Measurements from ENCODE around the gene PCGF5.
A peak's percentile ranks its signal among the peaks of the same experiment; 100 is the strongest.
"Not testable (repeated sequence)": the region's sequence is repeated elsewhere in the genome, so short reads cannot be mapped to it uniquely, and the experiment has no call there.

Gene PCGF5

DNA sequence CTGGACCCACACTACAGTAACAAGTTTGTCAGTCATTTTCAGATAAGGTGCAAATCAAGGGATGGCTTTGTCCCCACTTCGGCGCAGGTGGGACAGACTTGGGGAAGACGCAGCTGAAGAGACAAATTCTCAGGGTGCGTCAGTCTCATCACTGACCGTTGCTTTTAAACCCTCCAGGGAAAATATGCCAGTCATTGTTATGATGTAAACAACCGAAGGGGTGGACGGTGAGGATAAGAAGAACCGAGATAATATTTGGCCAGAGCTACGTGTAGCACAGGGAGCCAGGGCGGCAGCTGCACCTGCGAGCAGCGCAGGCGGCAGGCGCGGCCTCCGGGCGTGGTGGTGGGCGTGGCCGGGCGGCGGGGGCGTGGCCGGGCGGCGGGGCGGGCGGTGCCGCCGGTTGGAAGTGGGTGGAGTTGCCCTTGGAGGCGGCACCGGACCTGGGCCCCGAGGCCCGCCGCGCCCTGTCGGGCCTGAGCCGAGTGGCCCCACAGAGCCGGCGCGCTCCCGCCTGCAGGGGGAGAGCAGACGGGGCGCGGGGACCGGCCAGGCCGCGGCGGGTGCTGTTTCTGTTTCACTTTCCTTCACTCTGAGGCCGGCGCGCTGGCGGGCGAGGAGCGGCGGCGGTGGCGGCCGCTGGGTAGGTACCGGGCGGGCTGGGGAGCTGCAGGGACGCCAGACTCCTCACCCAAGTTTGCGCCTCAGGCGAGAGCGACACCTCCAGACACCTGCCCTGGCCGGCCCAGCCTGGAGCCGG is at the start of gene PCGF5:
Gene PCGF5, plus strand, starts transcription at position 470 of the 760 bp plus-strand sequence. CDS start 2,209 bp downstream, outside the sequence.
- DNase-seq = no peak

DNA sequence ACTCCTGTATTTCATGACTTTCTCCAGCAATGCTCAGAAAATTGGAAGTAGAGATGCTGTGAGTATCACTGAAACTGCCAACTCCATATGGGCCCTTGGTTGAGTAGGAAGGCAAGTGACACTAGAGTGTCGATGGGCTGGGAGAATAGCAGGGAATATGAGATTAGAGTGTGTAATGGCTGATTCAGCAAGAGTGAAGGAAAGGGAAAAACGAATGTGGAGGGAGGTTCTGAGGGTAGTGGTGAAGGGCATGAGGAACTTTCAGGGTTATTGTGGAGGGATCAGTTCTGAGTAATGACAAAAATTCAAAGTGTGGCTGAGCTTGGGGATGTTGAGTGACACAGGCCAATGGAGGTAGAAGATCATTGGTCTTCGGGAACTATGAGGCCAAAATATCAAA is 49.0 kb upstream of the PCGF5 start:
- DNase-seq = no peak

DNA sequence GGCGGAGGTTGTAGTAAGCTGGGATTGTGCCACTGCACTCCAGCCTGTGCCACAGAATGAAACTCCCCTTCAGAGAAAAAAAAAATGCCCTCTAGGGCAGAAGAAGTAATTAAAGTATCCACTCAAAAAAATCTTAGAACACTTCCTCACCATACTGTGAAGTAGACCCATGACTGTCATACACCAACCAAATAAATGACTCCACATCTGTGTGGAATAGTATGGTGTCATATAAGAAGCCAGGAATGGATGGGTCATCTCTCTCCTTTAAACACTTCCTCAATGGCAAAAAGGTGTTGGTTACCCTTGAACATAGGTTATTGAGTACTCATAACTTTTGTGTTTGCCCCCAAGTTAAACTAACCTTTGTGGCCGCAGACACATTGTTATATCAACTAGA is 48.1 kb upstream of the PCGF5 start:
- DNase-seq = no peak

DNA sequence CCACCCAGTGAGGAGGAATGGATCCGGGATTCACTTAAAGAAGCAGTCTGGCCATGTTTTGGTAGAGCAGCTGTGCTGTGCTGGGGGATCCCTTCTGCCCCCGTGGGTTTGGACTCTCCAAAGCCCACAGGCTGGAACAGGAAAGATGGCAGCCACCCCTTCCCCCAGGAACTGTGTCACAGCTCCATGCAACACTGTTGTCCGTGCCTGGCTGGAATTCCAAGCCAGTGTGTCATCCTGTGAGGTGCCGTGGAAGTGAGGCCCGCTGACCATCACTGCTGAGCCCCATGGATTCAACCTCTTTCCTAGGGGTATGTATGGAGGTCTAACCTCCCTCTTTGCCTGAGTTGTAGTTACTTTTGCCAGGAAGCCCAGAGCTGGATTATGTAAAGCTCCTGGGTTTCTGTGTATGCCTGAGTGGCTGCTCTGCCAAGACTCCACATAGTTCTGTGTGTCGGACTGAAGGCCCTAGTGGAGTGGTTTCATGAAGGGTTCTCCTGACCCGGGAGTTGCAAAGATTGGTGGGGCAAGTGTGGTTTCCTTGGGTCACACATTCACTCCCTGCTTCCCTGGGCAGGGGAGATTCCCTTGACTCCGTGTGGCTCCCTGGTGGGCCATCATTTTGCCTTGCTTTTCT is 35.1 kb upstream of the PCGF5 start:
- DNase-seq = no peak

DNA sequence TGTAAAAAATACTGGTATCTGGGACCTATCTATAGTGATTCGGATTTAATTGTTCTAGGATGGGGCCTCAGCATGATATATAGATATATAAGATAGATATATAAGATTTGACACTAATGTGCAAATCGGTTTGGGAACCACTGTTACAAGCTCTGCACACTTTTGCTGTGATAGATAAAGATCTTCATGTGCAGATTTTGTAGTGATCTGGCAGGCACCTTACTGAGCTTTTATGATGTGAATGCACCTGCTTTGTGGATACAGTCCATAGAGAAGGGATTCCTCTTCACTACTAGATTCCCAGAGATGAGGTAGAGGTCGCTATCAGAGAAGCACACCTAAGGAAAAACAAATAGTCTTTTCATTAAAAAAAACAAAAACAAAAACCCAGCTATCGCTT is 33.3 kb upstream of the PCGF5 start:
- DNase-seq = no peak

DNA sequence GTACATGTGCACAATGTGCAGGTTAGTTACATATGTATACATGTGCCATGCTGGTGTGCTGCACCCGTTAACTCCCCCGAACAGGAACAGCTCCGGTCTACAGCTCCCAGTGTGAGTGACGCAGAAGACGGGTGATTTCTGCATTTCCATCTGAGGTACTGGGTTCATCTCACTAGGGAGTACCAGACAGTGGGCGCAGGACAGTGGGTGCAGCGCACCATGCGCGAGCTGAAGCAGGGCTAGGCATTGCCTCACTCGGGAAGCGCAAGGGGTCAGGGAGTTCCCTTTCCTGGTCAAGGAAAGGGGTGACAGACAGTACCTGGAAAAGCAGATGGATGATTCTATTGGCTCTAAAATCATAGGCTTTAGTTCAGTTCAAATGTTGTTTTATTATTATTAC is 32.5 kb upstream of the PCGF5 start:
- not testable (repeated sequence) for DNase-seq

DNA sequence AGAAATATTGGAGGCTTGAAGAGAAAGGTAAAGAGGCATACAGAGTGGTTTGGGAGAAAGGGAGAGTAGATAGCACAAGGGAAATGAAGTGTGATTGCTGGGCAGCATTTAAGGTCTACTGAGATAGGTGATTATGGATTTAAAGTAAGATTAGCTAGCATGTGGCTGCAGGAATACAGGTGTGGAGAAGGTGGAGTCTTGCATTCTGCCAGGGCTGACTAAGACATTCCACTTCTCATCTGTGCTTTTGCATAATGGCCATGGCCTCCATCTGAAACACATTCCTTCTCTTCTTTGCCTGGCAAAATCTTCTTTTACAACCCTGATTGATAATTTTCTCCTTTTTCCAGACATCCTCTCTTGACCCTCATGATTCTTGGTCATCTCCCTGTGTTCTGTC is 31.6 kb upstream of the PCGF5 start:
- DNase-seq = no peak

DNA sequence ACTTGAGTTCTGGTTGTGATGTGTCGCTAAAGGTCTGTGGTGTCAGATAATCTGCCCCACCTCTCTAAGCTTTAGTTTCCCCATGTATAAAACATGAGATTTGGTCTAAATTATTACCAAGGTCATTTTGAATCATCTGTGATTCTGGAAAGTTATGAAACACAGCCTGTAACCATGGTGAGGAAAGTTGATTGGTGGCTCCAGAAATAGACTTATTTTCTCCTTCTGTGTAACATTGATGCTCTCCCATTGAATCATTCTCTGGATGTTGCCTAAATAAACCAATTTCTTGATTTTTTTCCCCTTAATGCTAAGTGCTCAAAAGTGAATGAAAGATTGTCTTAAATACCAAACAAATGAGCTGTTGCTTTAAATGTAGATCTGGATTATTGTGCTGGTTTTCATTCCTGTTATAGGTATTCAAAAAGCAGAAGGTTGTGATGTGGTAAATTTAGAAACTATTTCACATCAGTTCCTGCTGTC is 30.0 kb upstream of the PCGF5 start:
- DNase-seq = no peak

DNA sequence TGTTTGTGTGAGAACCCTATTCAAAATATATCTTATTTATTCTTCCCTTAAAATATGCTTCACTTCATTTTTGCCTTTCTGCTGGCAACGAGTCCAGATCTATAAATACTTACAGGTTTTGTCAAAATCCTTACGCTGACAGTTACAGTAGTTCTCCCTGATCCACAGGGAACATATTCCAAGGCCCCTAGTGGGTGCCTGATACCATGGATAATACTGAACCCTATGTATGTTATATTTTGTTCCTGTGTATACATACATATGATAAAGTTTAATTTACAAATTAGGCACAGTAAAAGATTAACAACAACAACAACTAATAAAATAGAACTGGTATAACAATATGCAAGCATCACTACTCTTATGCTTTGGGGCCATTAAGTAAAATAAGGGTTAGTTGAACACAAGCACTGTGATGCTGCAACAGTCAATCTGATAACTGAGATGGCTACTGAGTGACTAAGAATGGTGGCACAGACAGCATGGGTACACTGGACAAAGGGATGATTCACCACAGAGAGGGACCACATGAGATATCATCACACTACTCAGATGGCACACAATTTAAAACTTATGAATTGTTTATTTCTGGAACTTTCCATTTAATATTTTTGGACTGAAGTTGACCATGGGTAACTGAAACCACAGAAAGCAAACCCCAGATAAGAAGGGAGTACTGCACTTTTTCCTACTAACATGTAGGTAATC is 29.4 kb upstream of the PCGF5 start:
- no peak for DNase-seq

DNA sequence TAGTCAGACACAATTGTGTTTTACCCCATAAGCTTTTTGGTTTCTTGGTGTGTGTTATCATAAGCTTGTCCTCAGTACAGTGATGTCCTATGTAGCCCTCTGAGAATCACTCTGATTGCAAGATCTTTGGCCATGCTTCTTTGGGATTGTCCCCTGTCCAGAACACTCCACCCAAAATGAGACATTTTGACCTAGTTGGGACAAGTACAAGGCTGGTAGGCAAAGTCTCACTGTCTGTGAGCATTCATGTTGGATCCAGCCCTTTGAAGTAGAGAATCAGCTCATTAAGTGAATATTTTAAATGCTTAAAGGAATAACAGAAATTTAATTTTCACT is 28.9 kb upstream of the PCGF5 start:
- DNase-seq = no peak

DNA sequence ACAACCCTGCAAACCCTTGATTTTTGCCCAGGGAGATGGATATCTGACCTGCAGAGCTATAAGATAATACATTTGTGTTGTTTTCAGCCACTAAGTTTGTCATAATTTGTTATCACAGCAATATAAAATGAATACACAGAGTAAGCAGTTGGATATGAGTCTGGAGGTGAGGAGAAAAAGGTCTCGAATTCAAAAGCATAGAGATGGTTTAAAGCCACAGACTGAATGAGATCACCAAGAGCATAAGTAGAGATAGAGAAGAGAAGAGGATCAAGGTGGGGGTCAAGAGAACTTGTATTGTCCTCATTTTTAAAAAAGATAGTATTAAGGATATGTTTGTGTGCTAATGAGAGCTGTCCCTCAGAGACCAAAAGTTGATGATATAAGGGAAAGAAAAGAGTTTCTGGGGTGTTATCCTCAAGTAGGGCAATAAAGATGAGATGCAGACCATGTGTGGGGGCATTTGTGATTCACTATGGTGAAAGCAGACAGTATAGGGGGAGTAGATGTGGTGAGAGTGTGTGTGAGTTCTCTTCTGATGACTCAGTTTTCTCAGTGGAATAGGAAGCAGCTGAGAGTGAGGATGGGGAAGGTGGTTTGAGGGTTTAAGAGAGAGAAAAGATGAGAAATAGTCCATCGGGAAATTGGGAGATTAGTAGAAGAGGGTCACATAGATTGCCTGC is 25.8 kb upstream of the PCGF5 start:
- no peak for DNase-seq

DNA sequence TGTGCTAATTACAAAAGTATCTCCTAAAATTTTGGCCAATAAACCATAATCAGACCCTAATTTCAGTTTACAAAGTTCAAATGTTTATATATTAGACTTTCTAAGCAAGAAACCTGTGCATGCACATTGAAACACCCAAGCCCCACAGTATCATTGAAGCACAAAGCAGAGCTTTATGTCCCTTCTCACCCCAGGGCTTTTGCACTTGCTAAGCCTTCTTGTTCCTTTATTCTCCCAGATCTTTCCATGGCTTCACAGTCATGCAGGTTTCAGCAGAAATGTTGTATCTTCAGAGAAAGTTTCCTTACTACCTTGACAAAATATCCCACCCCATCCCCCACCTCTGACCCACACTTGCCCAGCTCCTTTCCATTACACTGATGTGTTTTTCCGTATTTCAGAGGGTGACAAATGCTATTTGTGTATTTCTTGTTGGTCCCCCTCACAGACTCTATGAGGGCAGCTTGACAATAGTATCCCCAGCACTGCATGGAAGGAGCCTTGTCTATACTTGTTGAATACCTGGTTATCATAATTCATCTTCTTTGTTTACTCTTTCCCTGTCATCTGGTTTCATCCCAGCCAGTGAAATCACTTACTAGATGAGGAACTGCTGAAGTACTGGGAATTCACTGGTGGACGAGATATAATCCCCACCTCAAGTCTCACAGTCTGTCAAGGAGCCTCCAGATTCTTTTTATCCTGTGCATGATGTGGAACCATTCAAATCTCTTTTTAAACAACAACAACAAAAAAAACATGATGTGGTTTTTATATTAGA is 24.0 kb upstream of the PCGF5 start:
- no peak for DNase-seq

DNA sequence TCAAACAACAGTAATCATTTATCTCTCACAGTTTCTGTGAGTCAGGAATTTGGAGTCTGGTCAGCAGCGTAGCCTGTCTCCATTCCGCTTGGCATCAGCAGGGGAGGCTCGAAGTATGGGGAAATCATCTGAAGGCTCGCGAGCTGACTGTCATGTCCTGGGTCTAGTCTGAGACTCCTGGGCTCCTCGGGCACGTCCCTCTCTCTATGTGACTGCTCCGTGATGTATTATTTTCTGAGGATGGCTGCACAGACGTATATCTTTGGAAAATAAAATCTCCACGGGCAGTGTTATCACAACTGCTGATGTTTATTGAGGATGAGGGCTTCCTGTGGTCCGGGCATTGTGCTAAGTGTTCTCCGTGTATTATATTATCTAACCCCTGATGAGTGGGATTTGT is 23.3 kb upstream of the PCGF5 start:
- DNase-seq = no peak

DNA sequence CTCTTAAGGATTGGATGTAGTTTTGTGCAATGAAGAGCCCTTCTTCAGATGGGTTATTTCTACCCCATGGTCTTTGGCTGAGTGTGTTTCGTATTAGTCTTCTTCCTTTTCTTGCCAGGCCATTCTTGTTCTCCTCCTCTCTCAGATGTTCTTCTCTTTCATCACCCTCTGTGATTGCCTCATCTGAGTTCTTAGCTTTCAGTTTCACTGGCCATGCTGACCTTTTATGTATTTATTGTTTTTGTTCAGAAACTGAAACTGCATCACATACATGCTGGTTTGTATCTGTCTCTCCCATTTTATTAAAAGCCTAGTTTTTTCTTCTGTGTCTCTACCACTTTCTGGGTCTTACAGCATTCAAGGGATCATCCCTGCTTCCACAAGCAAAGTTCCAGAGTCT is 21.7 kb upstream of the PCGF5 start:
- DNase-seq = peak; percentile 19

DNA sequence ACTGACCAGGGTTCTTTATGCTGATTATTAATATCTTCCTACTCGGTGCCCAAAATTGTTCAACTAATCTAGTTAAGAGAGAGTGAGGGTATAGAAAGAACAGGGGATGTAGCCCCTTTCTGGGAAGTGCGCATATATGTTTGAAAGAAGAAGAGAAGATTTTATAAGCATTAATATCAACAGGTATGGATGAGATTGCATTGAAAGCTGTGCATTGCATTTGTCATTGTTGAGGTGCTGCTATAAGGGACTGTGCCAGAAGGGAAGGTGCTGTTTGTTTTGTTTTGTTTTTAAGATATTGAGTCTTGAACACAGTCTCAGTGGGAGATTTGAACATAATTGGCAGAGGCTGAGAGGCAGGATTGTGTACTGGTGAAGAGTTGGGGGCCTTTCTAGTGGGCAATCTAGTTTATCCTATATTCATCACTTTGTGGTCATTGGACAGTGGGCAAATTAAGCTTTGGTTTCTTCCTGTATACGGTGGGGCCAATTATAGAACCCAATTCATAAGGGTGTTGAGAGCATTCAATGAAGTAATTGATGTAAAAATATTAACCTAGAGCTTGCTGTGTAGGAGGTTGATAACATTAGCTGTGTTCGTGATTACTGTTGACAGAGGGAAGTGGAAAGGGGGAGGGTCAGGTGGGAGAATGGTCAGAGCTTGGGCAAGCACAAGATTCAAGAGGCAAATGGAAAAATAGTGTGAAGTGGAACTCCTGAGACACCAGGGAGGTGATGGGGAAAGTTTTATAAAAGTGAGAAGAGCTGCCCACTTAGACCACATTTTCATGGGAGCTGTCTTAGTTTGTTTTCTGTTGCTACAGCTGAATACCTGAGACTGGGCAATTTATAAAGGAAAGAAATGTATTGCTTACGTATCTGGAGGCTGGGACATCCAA is 19.9 kb upstream of the PCGF5 start:
- DNase-seq = no peak

DNA sequence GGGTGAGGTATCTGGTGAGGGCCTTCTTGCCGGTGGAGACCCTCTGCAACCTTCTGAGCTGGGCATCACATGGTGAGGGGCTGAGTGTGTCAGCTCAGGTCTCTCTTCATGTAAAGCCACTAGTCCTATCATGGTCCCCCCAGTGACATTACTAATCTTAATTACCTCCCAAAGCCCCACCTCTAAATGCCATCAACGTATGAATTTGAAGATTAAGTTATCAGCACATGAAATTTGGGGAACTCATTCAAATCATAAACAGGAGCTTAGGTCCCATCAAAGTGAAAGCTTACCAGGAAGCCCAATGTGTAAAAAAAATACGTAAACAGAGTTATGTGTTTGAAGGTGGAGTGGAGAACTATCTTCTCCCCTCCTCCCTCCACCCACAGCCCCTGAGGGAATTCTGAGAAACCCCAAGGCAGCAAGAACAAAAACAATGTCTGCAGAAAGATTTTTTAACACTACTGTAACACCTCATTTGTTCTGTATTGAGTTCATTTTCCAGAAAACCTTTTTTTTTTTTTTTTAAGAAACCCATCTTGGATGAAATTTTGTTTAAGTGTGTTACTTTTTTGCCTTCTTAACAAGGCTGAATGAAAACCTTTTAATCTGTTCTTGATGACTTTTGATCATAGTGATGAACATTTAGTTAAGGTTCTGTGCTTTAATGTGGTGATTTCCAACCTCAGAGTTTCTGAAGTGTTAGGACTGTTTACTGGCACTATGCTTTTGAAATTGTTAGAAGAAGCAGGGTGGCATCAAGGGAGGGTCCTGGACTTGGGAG is 19.1 kb upstream of the PCGF5 start:
- DNase-seq = no peak

DNA sequence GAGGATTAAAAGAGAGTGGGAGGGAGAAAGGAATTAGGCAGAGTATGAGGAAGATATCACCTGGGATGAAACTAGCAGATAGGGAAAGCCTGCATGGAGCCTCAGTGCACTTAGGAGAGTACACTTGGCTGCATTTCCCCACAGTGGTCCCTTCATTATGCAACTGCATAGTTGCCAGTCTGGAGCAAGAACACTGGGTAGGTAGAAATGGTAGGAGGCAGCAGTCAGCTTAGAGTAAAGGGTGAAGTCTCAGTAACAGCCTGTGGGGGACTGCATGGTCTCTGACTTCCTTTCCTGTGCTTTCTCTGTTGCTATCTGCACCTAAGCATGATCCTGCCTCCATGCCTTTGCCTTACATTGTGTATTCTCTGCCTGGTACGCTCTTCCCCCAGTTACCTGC is 14.0 kb upstream of the PCGF5 start:
- no peak for DNase-seq

DNA sequence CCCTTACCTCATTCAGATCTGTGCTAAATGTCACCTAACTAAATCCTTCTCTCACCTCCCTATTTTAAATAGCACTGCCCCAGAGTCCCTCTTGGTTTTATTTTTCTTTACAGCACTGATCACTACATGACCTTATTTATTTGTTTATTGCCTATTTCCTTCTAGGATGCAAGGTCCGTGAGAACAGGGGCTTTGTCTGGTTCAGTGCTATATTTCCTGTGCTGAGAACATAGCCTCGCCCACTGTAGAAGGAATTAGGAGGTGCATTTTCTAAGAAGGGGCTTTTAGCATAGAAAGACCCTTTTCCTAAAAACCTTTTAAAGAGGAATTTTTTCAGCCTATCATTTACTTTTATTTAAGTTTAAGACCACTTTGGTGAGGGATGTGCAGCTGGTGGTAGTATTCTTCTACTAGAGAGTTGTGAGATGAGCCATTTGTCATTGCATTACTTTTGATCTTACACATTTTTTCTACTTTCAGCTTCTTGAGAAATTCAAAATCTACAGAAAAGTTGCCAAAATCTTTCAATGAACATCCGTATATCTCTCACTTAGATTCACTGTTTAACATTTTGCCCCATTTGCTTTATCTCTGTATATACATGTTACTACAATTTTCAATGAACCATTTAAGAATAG is 13.5 kb upstream of the PCGF5 start:
- no peak for DNase-seq

DNA sequence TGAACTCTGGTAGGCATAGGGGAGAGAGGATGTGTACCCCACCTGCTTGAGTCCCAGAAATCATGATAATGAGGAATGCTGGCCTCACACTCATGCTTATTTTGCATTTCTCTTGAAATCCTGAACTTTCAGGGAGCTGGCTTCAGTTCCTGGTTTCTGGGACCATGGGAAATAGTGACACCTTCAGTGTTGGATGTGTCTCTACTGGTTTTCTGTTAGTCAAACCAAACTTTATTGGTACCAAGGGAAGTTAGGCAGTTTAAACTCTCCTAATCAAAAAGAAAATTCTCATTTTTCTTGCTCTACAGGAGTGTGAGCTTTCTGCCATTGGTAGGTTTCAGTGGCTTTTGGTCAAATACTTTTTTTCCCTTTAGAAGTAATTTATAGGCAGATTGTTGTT is 11.8 kb upstream of the PCGF5 start:
- no peak for DNase-seq

DNA sequence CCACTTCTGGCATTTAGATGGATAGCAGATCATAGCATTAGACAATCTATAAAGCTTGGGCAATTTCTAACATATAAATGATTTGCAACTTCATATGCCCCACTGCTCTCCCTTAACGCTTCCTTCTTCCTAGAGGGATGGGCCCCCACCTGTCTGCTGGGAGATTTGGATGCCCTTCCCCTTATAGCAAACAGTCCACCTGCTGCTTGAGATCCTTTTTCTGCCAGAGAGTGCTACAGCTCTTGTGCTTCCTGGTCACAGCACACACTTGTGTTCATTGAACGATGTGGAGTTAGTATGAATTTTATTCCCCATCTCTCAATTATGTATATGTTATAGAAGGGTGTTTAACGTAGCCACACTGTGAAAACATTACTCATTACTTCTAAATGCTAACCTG is 10.4 kb upstream of the PCGF5 start:
- DNase-seq = no peak
